NCI-H82 treated with DMSO at 0.1 percent for 48 hours (cell line): ENCODE results near the gene CACNB1.
A peak's percentile ranks its signal among the peaks of the same experiment; 100 is the strongest.

Experiments used
- DNase-seq: peaks from one replicate; lab custom pipeline; 2025; ENCODE audit not compliant: unreplicated experiment; lab: John Stamatoyannopoulos, UW

Gene CACNB1

DNA sequence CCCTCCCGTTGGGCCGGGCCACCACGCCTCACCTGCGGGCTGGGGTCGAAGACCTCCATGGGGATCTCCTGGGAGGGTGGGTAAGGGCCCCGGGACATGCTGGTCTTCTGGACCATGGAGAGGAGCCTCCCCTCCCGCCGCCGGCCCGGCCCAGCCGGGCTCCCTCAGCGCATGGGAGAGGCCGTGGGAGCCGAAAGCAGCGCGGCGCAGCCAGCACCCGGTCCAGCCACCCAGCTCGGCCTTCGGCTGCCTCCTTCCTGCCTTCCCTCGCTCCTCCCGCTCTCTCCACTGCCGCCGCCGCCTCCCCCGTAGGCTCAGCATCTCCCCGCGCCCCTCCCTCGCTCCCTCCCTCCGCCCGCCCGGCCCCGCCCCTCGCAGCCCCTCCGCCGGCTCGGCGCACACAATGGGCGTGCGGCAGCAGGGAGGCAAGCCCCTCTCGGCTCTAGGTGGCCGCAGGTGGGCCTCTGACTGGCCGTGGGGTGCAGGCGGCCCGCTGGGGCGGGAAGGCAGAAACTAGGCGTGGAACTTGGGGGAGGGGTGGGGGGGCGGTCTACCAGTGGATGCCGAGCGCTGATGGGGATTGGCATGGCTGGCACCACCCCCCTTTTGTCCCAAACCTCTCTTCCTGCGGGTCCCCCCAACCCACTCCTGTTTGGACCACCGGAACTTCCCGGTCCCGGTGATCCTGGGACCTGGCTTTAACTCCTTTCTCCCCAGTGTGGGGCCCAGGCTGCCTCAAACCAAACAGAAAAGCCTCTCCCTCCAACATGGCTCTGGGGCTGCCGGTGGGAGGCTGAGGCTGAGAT, at the start of gene CACNB1:
Gene CACNB1 (minus strand): TSS at position 290 of the 806 bp plus-strand sequence. CDS start 174 bp downstream, at position 116.
- DNase-seq = peak; percentile 55

- no peak for DNase-seq
Measured at GRCh38 chr17:39246274-39246673, 48.8 kb upstream of the CACNB1 start.

DNA sequence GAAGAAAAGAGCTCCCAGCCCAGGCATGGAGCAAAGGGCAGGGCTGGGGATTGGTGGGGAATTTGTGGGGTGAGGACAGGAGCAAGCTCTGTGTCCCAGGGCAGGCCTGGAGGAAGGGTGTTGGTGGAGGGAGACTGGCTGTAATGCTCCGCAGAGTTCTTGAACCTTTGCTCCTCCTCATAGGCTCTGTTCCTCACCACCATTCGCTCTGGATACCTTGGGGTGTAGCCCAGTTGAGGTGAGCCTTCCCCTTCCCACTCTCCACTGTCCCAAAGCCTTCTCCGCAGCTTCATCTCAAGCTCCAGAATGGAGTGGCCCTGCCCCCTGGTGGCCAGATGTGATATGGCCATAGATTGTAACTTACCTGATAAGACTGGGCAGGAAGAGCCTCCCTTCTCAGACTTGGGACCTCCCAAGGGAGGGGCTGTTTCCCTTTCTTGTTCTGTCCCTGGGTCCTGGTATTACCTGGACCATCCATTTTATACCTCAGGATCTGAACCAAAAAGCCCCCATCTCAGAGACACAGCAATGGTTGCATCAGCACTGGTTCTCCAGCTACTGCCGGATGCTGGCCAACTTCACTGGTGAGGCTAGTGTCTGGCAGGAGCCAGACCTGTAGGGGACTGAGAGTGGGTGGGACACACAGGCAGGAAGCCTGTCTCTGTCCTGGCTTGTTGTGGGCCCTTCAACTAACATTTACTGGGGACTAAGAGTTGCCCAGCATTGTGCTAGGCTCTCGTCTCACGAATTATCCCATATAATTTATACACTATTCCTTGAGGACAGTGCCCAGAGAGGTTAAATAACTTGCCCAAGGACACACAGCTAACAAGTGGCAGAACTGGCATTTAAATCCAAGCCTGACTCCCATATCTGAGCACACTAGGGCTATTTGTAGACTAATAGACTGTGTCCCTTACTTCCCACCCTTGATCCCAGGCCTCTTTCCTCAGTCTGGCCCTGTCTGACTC, 47.4 kb upstream of the CACNB1 start:
- peak; percentile 50 for DNase-seq

GRCh38 chr17:39244016-39244599, 46.6 kb upstream of the CACNB1 start:
- DNase-seq = no peak

DNA sequence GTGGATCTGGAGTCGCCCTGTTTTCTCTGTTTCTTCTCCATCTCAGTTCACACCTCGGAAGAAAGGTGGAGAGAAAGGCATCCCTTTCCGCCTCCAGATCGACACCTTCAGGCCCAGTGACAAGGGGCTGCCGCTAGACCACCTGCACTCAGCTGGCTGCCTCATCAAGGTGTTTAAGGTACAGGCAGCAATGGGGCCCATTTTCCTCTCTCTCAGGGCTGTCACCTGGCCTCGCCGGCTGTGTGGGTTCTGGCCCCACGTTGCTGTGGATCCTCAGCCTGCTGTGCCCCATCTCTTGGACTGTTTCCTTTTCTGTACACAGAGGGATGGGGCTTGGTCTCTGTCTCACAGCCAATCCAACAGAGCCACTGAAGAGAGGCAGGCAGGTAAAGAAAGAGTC, 45.7 kb upstream of the CACNB1 start:
- DNase-seq = no peak

DNA sequence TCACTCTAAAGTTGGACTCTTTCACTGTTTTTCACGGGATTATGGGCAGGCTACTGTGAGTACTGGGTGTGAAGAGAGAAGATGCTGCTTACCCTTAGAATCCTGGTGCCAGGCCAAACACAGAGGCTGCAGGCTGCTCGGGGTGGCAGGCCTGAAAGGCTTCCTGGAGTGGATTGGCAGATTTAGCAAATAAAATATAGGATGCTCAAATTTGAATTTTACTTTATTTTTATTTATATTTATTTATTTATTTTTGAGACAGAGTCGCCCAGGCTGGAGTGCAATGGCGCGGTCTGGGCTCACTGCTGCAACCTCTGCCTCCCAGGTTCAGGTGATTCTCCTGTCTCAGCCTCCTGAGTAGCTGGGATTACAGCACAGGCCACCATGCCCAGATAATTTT, 43.2 kb upstream of the CACNB1 start:
- DNase-seq = no peak

DNA sequence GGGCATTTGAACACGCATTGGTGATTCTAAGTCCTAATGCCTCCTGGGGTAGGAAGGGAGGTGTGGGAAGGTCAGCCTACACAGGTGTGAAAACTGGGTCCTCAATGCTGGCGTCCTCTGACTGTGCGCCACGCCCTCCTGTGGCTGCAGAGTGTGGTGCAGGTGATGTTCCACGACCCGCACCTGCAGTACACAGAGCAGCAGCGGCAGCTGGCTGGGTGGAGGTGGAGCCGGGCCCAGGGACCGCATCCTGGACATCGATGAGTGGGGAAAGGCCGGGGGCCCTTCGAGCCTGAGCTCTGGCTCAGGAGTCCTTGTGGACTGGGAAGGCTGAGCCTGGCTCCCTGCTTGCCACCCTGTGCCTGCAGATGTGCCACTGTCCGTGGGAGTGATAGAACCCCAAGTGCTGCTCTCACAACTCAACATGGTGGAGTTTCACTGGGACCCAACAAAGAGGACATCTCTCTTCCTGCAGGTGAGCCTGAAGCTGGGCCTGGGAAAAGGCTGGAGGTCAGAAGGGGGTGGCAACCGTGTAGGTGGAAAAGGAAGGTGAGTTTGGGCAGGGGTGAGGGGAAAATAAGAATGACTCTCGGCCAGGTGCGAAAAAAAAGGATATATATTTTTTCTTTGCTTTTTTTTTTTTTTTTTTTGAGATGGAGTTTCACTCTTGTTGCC, 42.3 kb upstream of the CACNB1 start:
- no peak for DNase-seq

DNA sequence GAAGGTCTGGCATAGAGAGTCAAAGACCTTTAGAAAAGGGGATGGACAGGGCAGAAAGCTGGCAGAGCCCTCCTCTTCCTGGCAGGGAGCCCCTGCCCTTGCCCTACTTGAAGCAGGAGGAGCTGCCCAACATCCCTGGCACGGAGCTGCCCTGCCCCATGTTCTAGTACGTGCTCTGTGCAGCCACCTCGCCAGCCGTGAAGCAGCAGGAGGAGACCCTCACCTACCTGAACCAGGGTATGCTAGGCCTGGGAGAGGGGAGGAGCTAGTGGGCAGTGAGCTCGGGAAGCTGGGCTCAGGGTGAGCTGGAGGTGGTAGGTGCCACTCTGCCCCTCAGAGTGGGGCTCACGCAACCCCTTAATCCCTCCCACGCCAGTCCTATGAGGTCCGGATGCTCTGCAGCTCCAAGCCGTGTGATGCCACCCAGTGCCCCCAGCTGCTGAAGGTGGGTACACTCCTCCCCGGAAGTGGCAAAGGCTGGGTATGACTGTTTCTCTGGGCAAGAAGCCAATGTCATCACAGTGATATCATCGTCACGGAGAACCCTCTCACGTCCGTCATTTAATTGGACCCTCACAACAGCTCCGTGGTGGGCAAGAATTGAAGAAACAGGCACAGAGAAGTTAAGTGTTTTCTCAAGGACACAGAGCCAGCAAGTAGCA, 41.0 kb upstream of the CACNB1 start:
- DNase-seq = no peak

DNA sequence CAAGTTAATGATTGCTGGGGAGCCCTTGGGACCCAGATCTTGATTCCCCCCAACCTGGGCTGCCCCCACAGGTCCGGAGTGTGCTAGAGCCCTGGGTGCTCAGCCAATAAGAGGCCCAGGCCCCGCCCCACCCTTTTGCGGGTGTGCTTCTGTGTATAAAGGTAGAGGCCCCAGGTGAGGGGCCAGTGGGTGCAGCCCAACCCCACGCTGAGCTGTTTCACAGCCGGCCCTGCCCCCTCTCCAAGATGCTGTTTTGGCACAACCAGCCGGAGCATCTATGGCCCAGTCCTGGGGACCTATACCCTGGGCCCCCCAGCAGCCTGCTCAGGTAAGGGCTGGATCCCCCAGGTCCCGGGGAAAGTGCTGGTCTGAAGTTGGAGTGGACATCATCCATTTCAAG, 40.1 kb upstream of the CACNB1 start:
- no peak for DNase-seq

GRCh38 chr17:39236981-39237441, 39.5 kb upstream of the CACNB1 start:
- DNase-seq = no peak

- DNase-seq = no peak
Measured at GRCh38 chr17:39236450-39236927, 39.0 kb upstream of the CACNB1 start.

- peak; percentile 97 for DNase-seq
Measured at GRCh38 chr17:39235555-39236449, 38.3 kb upstream of the CACNB1 start.

- peak; percentile 64 for DNase-seq
Measured at GRCh38 chr17:39231591-39232551, 34.4 kb upstream of the CACNB1 start.

- DNase-seq = no peak
Measured at GRCh38 chr17:39231091-39231561, 33.7 kb upstream of the CACNB1 start.

GRCh38 chr17:39230361-39230760, 32.9 kb upstream of the CACNB1 start:
- no peak for DNase-seq

DNA sequence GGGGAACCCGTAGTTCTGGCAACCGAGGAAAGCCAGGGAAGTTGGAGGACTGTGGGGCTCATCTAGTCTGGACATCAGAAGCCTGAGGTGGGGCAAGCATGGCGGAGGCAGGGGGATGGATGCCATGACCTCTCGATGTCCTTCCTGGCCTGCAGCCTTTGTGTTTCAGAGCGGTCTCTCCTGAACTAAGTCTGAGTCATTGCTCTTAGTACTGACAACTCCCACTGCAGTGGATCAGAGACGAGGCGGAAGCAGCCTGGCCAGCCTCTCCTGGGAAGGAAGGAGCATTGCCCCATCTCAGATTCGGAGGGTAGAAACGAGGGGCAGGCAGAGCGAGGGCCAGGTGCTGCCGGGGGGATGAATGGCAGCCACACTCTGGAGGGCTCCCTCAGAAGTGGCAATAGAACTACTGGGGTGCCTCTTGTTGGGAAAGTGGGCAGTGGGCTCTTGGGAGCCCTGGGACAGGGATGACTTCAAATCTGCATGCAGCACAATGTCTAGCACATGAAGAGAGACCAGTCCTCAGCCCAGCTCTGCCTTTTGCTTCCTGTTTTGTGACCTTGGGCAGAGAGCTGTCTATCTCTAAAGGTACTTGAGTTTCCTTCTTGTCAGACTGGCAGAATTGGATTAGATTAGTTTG, 31.9 kb upstream of the CACNB1 start:
- no peak for DNase-seq

DNA sequence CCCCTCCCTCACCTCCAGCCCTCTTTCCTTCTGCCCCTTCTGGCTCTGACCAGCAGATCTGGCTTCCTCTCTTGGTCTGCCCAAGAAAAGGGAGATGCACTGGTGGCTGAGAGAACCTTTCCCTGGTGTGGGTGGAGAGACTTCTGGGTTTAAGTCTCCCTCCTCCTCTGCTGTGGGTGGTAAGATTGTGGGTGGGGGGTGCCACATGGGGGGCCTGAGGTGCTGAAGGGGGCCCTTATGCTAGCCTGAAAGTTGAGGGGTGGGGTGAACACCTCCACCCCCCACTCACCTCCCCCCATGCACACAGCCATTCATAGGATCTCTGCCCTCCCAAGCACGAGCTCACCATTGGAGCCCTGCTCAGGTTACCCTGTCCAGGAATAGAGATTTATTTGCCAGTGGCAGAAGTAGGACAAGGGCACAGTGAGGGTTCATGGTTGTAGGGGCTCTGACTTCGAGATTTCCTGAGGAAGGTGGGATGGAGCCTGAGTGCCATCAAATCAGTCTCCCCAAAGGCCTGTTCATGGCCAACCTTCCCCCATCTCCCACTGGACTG, 30.0 kb upstream of the CACNB1 start:
- no peak for DNase-seq
